GM18508 (cell line): Measurements from ENCODE around the gene LCE3D.
"Not testable (repeated sequence)": the region's sequence is repeated elsewhere in the genome, so short reads cannot be mapped to it uniquely, and the experiment has no call there.

Experiments
- ATAC-seq: cut with Tn5 transposase; IDR thresholded peaks from one replicate; pipeline ENCODE4 v1.9.1; 2021; ENCODE audit warnings: moderate number of reproducible peaks; ENCODE audit not compliant: insufficient read depth, unreplicated experiment

Gene LCE3D

GRCh38 chr1:152580433-152580832 is at the start of gene LCE3D:
LCE3D (minus strand) TSS chr1:152580516; CDS start chr1:152579936, 580 bp downstream.
- ATAC-seq: no peak

- no peak for ATAC-seq
These were observed 46.4 kb upstream of the LCE3D start for GRCh38 chr1:152626744-152627143.

- no peak for ATAC-seq
These were observed 43.0 kb upstream of the LCE3D start for GRCh38 chr1:152623203-152623844.

- ATAC-seq: no peak
These were observed 42.5 kb upstream of the LCE3D start, which contains the start of gene LCE3A for GRCh38 chr1:152622803-152623202. LCE3A (minus strand) TSS chr1:152623103; CDS start chr1:152623103, 0 bp downstream.

- ATAC-seq: no peak
These were observed 41.7 kb upstream of the LCE3D start for GRCh38 chr1:152621993-152622392.

GRCh38 chr1:152613511-152613910 is 33.2 kb upstream of the LCE3D start, which contains the start of gene LCE3B:
LCE3B (plus strand) TSS chr1:152613811; CDS start chr1:152613811, 0 bp downstream.
- no peak for ATAC-seq

GRCh38 chr1:152599934-152600333 is 19.6 kb upstream of the LCE3D start, which contains the start of gene LCE3C:
LCE3C (plus strand) TSS chr1:152600234; CDS start chr1:152600732, 498 bp downstream.
- no peak for ATAC-seq

GRCh38 chr1:152596986-152597385 is 16.7 kb upstream of the LCE3D start:
- ATAC-seq: no peak

GRCh38 chr1:152585586-152585985 is 5.3 kb upstream of the LCE3D start:
- no peak for ATAC-seq

GRCh38 chr1:152582647-152583046 is 2.3 kb upstream of the LCE3D start:
- ATAC-seq: no peak

- ATAC-seq: not testable (repeated sequence)
These were observed 790 bp downstream of the LCE3D start for GRCh38 chr1:152579526-152579925.

GRCh38 chr1:152577168-152577567 is 3.1 kb downstream of the LCE3D start:
- ATAC-seq: no peak

GRCh38 chr1:152566681-152567080 is 13.6 kb downstream of the LCE3D start, which contains the start of gene LCE3E:
LCE3E (minus strand) TSS chr1:152566780; CDS start chr1:152566208, 572 bp downstream.
- ATAC-seq: no peak

- ATAC-seq: no peak
These were observed 14.6 kb downstream of the LCE3D start for GRCh38 chr1:152565535-152566215.

GRCh38 chr1:152565115-152565514 is 15.2 kb downstream of the LCE3D start:
- ATAC-seq: no peak

- ATAC-seq: not testable (repeated sequence)
These were observed 32.0 kb downstream of the LCE3D start for GRCh38 chr1:152548358-152548757.

- ATAC-seq: no peak
These were observed 33.6 kb downstream of the LCE3D start for GRCh38 chr1:152546704-152547103.

GRCh38 chr1:152543820-152544219 is 36.5 kb downstream of the LCE3D start:
- ATAC-seq: no peak

- ATAC-seq: no peak
These were observed 40.4 kb downstream of the LCE3D start for GRCh38 chr1:152539901-152540300.

GRCh38 chr1:152537496-152537895 is 42.8 kb downstream of the LCE3D start:
- no peak for ATAC-seq

- ATAC-seq: no peak
These were observed 44.5 kb downstream of the LCE3D start for GRCh38 chr1:152535774-152536173.
